Femur (tissue), 1 donor: Measurements from ENCODE around the gene KISS1.

ENCODE experiments used
- DNase-seq: peaks from one replicate; pipeline ENCODE4 v3.0.0-alpha.2; 2017

Gene KISS1

DNA sequence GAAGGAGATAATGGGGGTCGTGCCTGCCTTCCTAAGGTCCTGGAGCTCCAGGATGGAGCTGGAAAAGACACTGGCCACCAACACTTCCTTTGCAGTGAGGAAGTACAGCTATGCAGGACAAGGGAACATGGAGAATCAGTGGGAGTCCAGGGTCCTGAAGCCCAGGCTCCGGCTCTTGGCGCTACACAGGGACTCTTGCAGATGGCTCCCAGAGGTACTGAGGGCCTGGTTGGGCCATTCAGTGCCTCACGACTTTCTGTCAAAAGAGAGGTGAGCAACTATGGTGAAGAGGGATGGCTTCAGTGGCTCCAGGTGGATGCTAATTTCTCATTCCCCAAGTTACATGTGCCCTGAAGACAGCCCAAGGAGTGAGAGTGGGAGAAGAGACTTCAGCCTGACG lies 42.6 kb downstream of the KISS1 start:
- DNase-seq, result no peak

DNA sequence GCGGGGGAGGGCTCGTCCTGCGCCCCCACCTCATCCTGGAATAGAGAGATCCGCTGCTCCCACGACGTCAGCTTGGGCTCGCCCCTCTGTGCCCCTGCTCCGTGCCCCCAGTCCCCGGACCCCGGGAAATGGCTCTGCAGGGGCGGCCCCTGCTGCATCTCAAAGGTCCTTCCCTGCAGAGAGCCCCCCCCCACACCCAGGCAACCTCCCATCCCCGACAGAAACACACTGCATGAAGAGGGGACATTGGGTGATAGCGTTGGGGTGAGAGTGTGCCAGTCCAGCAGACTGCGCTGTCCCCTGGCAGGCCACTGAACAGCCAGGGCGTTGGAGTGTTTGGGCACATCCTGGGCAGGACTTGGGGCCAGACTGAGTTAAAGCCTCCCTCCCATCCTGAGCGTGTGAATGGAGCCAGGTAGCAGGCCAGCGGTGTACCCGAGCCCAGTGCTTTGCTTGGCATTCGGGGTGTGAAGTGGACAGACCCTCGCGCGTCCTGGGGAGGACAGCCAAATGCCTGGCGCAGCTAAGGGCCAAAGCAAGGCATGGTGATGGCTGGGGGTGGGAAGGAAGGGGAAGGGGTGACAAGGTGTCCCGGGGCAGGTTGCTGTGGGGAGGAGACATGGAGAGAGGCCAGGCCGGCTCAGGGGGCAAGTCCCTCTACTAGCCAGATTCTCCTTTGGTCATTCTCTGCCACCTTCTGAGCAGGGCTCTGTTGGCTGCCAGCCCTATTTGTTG lies 43.8 kb downstream of the KISS1 start:
- DNase-seq, result no peak

GRCh38 chr1:204151552-204152309 lies 44.6 kb downstream of the KISS1 start, which contains the start of gene ETNK2:
TSS of gene ETNK2 (minus strand) at chr1:204152044. CDS start at chr1:204151852, 192 bp downstream.
- peak; percentile 83 for DNase-seq

DNA sequence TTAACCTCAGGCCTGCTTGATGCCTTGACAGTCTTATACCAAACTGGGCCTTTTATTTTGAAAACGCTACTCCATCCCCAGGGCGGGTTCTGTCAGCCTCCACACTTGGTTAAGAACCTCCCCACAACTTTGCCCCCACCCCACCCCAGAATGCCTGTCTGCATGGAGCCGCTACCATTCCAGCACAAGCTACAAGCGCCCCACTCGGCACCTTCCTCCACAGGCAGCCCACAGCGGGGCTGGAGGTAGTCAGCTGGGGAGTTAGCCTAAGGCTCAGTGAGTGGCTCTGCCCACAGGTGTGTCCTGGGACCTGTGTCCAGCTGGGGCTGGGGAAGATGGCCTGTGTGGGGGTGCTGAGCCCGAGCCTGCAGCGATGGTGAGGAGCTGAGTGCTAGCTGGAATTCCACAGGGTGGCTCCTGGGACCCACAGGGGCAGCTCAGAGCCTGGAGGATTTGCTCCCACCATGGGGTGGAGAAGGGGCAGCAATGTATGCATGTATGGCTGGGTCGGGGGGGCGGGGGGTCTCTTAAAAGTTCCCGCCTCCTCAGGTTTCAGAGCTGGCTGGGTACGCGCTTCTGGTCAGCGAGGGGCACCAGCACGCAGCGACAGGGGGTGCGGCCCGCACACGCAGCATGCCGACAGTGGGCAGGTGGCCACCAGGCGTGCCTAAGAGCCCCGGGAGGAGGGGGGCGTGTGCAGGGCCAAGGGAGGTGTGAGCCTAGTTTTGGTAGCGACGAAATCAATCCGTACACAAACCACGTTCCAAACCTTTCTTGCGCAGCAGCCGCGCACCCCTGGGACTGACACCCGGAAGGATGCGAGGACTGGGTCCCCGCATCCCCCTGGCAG lies 45.4 kb downstream of the KISS1 start:
- peak; percentile 35 for DNase-seq

- no peak for DNase-seq
Measured at GRCh38 chr1:204149635-204150565, 46.4 kb downstream of the KISS1 start.

- no peak for DNase-seq
Measured at GRCh38 chr1:204149107-204149506, 47.2 kb downstream of the KISS1 start.

DNA sequence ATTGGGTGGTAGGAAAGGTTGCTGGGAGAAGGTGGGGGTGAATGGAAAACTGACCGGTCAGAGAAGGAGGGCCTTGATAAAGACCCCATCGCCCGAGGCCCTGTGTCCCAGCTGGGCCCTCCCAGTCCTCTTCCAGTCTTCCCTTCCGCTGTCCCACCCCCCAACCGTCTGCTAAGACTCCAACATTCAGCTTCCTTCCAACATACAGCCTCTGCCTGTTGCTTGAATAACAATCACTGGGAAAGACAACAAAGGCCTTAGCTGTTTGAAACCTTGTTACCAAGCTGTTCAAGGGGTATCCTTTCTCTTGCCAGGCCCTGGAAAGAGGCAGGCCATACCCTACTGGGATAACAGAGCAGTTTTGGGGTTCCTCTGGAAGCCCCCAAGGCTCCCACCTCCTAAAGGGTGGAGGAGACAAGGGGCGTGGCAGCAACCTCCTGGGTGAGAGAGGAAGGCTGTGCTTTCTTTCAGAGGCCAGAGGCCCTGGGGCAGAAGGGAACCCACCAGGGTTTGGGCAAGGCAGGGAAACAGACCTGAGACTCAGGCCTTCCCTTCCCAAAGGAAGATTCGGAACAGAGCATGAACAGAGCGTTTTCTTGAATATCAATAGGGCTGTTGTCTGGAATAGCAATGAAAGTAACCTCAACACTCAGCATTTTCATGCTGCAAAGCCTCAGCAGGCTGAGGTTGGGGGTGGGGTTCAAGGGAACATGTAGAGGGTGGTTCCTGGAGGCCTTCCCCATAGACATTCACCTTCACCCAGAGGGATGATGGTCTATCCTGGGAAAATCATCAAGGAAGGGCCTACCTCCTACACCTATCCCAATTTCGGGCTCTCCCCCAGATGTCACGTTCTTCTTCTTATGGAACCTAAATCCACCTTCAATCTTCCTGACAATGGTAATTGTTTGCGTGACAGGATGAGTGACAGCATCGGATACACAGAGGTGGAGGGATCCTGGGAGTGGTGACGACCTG lies 48.6 kb downstream of the KISS1 start:
- DNase-seq, result no peak

DNA sequence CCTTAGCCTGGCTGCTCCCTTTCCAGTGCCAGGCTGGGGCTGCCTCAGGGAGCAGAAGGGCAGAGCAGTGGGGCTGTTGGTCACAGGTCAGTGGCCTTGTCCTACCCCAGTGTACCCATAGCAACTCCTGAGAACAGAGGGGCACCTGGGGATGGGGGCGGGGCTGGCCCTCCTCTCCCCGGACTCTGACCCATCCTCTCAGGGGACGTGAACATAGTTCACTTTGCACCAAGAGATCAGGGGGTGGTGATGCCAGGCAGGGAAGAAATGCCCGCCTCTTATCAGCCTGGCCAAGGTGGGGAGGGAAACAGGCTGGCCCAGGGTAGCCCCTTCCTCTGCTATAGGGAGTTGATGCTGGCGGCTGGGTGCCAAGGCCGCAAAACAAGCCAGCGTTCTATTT lies 49.3 kb downstream of the KISS1 start:
- no peak for DNase-seq

DNA sequence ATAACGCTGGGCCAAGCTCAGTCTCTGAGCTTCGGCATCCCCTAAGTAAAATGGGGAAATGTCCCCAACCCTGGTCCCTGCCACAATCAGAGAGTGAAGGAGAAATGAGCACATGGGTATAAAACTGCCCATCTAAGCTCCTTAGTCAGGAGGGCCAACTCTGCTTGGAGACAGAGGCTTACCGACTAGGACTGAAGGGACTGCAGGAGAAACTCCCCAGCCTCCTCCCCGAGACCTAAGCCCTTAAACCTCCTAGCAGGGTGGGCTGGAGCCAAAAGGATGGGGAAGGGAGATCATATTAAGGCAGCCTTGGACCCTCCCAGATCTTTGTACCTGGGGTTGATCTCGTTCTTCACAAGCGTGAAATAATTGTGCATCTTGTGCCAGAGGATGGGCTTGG lies 50.0 kb downstream of the KISS1 start:
- DNase-seq, result no peak

- no peak for DNase-seq
Measured at GRCh38 chr1:204145033-204145504, 51.2 kb downstream of the KISS1 start.

DNA sequence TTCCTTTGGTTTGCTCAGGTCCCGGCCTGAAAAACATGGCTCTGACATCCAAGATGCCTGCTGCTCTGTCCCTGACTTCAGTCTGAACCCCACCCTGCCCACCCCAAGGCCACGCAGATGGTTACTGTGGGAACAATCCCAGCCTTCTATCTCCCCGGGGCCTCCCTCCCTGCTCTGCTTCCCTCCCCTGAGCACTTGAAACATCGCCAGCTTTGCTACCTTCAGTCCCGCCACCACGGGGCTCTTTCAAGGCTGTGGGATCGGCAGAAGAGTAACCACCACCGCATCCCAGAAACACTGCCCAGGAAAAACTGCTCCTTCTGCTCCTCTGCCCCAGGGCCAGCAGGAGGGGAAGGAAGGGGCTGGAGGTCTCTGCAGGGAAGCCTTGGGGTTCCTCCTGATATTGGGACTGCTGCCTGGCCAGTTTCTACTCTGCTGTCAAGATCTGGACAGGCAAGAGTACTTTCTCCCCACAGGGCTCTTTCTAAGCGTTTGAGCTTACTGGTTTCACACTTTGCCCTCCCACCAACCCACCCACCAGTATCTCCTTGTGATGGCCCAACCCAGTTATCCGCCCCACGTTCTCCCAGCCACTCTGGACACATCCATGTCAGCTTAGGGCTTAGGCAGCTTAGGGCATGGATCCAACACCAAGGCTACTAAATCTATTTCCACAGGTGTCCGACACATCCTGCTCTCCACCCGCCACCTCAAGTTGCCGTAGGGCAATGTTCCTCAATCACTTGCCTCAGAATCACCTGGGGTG lies 52.8 kb downstream of the KISS1 start:
- no peak for DNase-seq

DNA sequence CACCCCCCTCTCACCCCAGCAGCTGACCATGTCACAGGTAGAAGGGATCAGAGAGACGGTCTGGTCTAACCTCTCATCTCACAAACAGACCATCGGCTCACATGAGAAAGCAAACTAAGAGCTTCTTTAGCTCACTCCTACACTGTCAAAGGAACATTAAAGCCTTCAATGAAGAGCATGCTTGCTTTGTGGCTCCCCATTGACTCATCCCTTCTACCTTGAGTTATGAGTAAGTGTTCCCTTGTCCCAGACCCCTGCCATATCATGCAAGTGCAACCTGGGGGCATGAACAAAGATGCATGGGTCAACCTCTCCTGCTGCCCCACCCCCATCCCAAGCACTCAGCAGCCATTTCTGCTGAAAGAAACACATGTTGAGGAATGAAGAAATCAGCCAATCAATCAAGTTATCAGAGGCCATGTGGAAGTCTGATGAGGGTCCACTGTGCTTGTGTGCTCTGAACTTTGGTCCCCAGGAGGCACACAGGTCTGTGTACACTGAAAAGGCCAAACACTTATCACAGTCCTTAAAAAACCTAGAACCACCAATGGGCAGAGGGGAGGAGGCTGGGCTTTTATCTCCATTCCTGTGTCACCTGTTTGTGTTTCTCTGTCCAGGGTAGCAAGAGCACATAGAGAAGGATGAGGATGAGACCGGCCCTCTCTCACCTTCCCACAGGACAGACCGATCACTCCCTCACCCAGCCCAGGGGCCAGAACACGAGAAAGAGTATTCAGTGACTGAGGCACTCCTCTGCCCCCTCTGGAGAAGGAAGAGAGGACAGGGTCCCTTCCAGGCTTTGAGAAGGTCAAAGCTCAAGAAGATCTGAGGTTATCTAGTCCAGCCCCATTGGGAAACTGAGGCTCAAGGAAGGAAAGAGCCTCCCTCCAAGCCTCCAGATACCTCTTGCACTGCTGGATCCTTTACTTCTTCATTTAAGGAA lies 54.0 kb downstream of the KISS1 start:
- DNase-seq, result no peak

GRCh38 chr1:204141131-204141530 lies 55.2 kb downstream of the KISS1 start:
- DNase-seq, result no peak
